Stimulated activated CD4-positive, alpha-beta T cell treated with anti-CD3 and anti-CD28 coated beads, Interleukin-4, amount 100 ng/mL, for 1 hour (primary cell): ENCODE results near the gene FBXO11.
A peak's percentile ranks its signal among the peaks of the same experiment; 100 is the strongest.

Source experiments
- DNase-seq: peaks from one replicate; pipeline ENCODE4 v3.0.0-alpha.2; 2020

Gene FBXO11

GRCh38 chr2:47844162-47844561 lies 62.1 kb downstream of the FBXO11 start:
- no peak for DNase-seq

- DNase-seq, result no peak
Observed at GRCh38 chr2:47843407-47843806, 62.9 kb downstream of the FBXO11 start.

- DNase-seq, result no peak
Observed at GRCh38 chr2:47842846-47843245, 63.5 kb downstream of the FBXO11 start.

- no peak for DNase-seq
Observed at GRCh38 chr2:47838686-47839085, 67.6 kb downstream of the FBXO11 start.

- no peak for DNase-seq
Observed at GRCh38 chr2:47838249-47838648, 68.0 kb downstream of the FBXO11 start.

- DNase-seq, result no peak
Observed at GRCh38 chr2:47833516-47833968, 72.8 kb downstream of the FBXO11 start.

GRCh38 chr2:47822518-47822917 lies 83.8 kb downstream of the FBXO11 start:
- no peak for DNase-seq

- DNase-seq, result no peak
Observed at GRCh38 chr2:47819834-47820233, 86.5 kb downstream of the FBXO11 start.

- no peak for DNase-seq
Observed at GRCh38 chr2:47818777-47819176, 87.5 kb downstream of the FBXO11 start.

- DNase-seq, result no peak
Observed at GRCh38 chr2:47815764-47816163, 90.5 kb downstream of the FBXO11 start.

GRCh38 chr2:47811668-47812067 lies 94.6 kb downstream of the FBXO11 start:
- DNase-seq, result no peak

- no peak for DNase-seq
Observed at GRCh38 chr2:47810850-47811249, 95.4 kb downstream of the FBXO11 start.

- DNase-seq, result no peak
Observed at GRCh38 chr2:47809903-47810302, 96.4 kb downstream of the FBXO11 start.

GRCh38 chr2:47808614-47809013 lies 97.7 kb downstream of the FBXO11 start:
- no peak for DNase-seq

- DNase-seq, result no peak
Observed at GRCh38 chr2:47805850-47806249, 100.4 kb downstream of the FBXO11 start.

- DNase-seq, result no peak
Observed at GRCh38 chr2:47803770-47804169, 102.5 kb downstream of the FBXO11 start.

- no peak for DNase-seq
Observed at GRCh38 chr2:47803363-47803762, 102.9 kb downstream of the FBXO11 start.

GRCh38 chr2:47801118-47801517 lies 105.2 kb downstream of the FBXO11 start:
- DNase-seq, result no peak

GRCh38 chr2:47799031-47799609 lies 107.2 kb downstream of the FBXO11 start:
- no peak for DNase-seq

- no peak for DNase-seq
Observed at GRCh38 chr2:47798631-47799030, 107.7 kb downstream of the FBXO11 start.

GRCh38 chr2:47796090-47796697 lies 110.1 kb downstream of the FBXO11 start:
- no peak for DNase-seq

- DNase-seq, result no peak
Observed at GRCh38 chr2:47785986-47786385, 120.3 kb downstream of the FBXO11 start.

- no peak for DNase-seq
Observed at GRCh38 chr2:47784352-47784851, 121.9 kb downstream of the FBXO11 start.

GRCh38 chr2:47783486-47784351 lies 122.6 kb downstream of the FBXO11 start:
- DNase-seq, result peak; percentile 67
